Measurements from ENCODE around the gene CMPK2. TPM values are rescaled to one million over a fixed set of nuclear protein-coding genes. Genes with fewer than 3 reads are reported as not detected.
"Not testable (repeated sequence)": the region's sequence is repeated elsewhere in the genome, so short reads cannot be mapped to it uniquely, and the experiment has no call there.

CMPK2 gene
- total and polyA plus RNA-seq, 4 donors, result 2.9 to 41.7 (median 4.2) TPM

DNA sequence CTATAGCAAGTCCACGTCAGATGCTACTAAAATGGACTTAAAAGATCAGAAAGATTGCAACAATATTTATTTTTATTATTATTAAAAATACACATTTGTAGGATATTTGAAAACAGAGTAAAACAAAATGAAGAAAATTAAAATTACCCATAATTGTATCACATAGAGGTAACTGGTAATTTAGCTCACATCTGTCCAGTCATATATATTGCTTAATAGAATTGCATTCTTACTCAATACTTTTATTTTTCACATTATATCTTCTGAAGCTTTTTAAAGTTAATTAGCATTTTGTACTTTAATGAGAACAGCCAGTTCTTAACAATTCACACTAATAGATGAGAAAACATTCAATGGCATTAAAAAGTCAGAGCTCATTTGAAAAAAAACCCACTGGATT, 40.0 kb upstream of the CMPK2 start:
- Histone ChIP-seq H3K4me1 (ENCODE audit: control insufficient read depth in 4 of 4, insufficient read depth in 4 of 4, low read length in 3 of 4) (no peaks in the 10 kb centered on the region), H3K9ac (ENCODE audit: low read depth in 1 of 2, low read length in 2 of 2) (no peak overlapping the region), H3K36me3 (ENCODE audit: control insufficient read depth in 4 of 4, insufficient read depth in 3 of 4, low read depth in 1 of 4, low read length in 3 of 4) (no peaks in the 10 kb centered on the region), H3K27ac (ENCODE audit: low read depth in 1 of 2, low read length in 2 of 2) (no peak overlapping the region), H3K9me3 (ENCODE audit: control insufficient read depth in 4 of 4, low read length in 3 of 4) (no peaks in the 10 kb centered on the region), H3K27me3 (ENCODE audit: control insufficient read depth in 4 of 4, insufficient read depth in 4 of 4, low read length in 3 of 4) (no peaks in the 10 kb centered on the region), H3K4me3 (ENCODE audit: low read depth in 1 of 3, low read length in 3 of 3) (no peak overlapping the region)
- 97% methylated on average over 1 of the region's 1 CpG for WGBS
- DNase-seq (ENCODE audit: low spot score), result no peak
- TF ChIP-seq HNF4A (conservative IDR thresholded peaks at IDR 0.05) (no peak), JUND (IDR thresholded peaks at IDR 0.05) (no peak), RAD21 (IDR thresholded peaks at IDR 0.05) (no peak), FOXA2 (IDR thresholded peaks at IDR 0.05) (no peak), NR2F2 (IDR thresholded peaks at IDR 0.05) (no peak), EGR1 (IDR thresholded peaks at IDR 0.05; ENCODE audit: low read depth in 2 of 2) (no peak), SP1 (IDR thresholded peaks at IDR 0.05) (no peak), TAF1 (conservative IDR thresholded peaks at IDR 0.05) (no peak), RXRA (IDR thresholded peaks at IDR 0.05) (no peak), FOXA1 (IDR thresholded peaks at IDR 0.05) (no peak), GABPA (IDR thresholded peaks at IDR 0.05 in 1 of 2, conservative IDR thresholded peaks at IDR 0.05 in 1 of 2) (no peak), HNF4G (IDR thresholded peaks at IDR 0.05) (no peak)
- TF ChIP-seq, protein P1, sequence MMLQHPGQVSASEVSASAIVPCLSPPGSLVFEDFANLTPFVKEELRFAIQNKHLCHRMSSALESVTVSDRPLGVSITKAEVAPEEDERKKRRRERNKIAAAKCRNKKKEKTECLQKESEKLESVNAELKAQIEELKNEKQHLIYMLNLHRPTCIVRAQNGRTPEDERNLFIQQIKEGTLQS (IDR thresholded peaks at IDR 0.05), result no peak
- TF ChIP-seq, protein P2, sequence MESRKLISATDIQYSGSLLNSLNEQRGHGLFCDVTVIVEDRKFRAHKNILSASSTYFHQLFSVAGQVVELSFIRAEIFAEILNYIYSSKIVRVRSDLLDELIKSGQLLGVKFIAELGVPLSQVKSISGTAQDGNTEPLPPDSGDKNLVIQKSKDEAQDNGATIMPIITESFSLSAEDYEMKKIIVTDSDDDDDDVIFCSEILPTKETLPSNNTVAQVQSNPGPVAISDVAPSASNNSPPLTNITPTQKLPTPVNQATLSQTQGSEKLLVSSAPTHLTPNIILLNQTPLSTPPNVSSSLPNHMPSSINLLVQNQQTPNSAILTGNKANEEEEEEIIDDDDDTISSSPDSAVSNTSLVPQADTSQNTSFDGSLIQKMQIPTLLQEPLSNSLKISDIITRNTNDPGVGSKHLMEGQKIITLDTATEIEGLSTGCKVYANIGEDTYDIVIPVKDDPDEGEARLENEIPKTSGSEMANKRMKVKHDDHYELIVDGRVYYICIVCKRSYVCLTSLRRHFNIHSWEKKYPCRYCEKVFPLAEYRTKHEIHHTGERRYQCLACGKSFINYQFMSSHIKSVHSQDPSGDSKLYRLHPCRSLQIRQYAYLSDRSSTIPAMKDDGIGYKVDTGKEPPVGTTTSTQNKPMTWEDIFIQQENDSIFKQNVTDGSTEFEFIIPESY (IDR thresholded peaks at IDR 0.05), result no peak
- TF ChIP-seq, protein P3, sequence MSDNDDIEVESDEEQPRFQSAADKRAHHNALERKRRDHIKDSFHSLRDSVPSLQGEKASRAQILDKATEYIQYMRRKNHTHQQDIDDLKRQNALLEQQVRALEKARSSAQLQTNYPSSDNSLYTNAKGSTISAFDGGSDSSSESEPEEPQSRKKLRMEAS (IDR thresholded peaks at IDR 0.05), result no peak
- TF ChIP-seq, protein P4, sequence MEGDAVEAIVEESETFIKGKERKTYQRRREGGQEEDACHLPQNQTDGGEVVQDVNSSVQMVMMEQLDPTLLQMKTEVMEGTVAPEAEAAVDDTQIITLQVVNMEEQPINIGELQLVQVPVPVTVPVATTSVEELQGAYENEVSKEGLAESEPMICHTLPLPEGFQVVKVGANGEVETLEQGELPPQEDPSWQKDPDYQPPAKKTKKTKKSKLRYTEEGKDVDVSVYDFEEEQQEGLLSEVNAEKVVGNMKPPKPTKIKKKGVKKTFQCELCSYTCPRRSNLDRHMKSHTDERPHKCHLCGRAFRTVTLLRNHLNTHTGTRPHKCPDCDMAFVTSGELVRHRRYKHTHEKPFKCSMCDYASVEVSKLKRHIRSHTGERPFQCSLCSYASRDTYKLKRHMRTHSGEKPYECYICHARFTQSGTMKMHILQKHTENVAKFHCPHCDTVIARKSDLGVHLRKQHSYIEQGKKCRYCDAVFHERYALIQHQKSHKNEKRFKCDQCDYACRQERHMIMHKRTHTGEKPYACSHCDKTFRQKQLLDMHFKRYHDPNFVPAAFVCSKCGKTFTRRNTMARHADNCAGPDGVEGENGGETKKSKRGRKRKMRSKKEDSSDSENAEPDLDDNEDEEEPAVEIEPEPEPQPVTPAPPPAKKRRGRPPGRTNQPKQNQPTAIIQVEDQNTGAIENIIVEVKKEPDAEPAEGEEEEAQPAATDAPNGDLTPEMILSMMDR (IDR thresholded peaks at IDR 0.05; ENCODE audit: low read depth, low read length, missing input control), result no peak
- TF ChIP-seq, protein P5, sequence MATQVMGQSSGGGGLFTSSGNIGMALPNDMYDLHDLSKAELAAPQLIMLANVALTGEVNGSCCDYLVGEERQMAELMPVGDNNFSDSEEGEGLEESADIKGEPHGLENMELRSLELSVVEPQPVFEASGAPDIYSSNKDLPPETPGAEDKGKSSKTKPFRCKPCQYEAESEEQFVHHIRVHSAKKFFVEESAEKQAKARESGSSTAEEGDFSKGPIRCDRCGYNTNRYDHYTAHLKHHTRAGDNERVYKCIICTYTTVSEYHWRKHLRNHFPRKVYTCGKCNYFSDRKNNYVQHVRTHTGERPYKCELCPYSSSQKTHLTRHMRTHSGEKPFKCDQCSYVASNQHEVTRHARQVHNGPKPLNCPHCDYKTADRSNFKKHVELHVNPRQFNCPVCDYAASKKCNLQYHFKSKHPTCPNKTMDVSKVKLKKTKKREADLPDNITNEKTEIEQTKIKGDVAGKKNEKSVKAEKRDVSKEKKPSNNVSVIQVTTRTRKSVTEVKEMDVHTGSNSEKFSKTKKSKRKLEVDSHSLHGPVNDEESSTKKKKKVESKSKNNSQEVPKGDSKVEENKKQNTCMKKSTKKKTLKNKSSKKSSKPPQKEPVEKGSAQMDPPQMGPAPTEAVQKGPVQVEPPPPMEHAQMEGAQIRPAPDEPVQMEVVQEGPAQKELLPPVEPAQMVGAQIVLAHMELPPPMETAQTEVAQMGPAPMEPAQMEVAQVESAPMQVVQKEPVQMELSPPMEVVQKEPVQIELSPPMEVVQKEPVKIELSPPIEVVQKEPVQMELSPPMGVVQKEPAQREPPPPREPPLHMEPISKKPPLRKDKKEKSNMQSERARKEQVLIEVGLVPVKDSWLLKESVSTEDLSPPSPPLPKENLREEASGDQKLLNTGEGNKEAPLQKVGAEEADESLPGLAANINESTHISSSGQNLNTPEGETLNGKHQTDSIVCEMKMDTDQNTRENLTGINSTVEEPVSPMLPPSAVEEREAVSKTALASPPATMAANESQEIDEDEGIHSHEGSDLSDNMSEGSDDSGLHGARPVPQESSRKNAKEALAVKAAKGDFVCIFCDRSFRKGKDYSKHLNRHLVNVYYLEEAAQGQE (IDR thresholded peaks at IDR 0.05), result no peak

DNA sequence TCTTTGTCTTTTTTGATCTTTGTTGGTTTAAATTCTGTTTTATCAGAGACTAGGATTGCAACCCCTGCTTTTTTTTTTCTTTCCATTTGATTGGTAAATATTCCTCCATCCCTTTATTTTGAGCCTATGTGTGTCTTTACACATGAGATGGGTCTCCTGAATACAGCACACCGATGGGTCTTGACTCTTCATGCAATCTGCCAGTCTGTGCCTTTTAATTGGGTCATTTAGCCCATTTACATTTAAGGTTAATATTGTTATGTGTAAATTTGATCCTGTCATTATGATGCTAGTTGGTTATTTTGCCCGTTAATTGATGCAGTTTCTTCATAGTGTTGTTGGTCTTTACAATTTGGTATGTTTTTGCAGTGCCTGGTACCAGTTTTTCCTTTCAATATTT, 36.9 kb upstream of the CMPK2 start:
- not testable (repeated sequence) for H3K36me3 ChIP-seq (ENCODE audit: control insufficient read depth in 4 of 4, insufficient read depth in 3 of 4, low read depth in 1 of 4, low read length in 3 of 4); H3K4me3 ChIP-seq (ENCODE audit: low read depth in 1 of 3, low read length in 3 of 3); H3K27ac ChIP-seq (ENCODE audit: low read depth in 1 of 2, low read length in 2 of 2); H3K4me1 ChIP-seq (ENCODE audit: control insufficient read depth in 4 of 4, insufficient read depth in 4 of 4, low read length in 3 of 4); DNase-seq (ENCODE audit: low spot score); H3K9me3 ChIP-seq (ENCODE audit: control insufficient read depth in 4 of 4, low read length in 3 of 4); H3K9ac ChIP-seq (ENCODE audit: low read depth in 1 of 2, low read length in 2 of 2); H3K27me3 ChIP-seq (ENCODE audit: control insufficient read depth in 4 of 4, insufficient read depth in 4 of 4, low read length in 3 of 4)
- WGBS, result 96% methylated on average over 2 of the region's 2 CpGs

Data from liver (tissue), 9 donors.